HG03135 (cell line): ENCODE measurements around the gene CTNS.

Source experiments
- ATAC-seq: cut with Tn5 transposase; IDR thresholded peaks from one replicate; pipeline ENCODE4 v1.9.1; 2021; ENCODE audit warnings: mild to moderate bottlenecking, moderate library complexity; ENCODE audit not compliant: unreplicated experiment

The CTNS gene

DNA sequence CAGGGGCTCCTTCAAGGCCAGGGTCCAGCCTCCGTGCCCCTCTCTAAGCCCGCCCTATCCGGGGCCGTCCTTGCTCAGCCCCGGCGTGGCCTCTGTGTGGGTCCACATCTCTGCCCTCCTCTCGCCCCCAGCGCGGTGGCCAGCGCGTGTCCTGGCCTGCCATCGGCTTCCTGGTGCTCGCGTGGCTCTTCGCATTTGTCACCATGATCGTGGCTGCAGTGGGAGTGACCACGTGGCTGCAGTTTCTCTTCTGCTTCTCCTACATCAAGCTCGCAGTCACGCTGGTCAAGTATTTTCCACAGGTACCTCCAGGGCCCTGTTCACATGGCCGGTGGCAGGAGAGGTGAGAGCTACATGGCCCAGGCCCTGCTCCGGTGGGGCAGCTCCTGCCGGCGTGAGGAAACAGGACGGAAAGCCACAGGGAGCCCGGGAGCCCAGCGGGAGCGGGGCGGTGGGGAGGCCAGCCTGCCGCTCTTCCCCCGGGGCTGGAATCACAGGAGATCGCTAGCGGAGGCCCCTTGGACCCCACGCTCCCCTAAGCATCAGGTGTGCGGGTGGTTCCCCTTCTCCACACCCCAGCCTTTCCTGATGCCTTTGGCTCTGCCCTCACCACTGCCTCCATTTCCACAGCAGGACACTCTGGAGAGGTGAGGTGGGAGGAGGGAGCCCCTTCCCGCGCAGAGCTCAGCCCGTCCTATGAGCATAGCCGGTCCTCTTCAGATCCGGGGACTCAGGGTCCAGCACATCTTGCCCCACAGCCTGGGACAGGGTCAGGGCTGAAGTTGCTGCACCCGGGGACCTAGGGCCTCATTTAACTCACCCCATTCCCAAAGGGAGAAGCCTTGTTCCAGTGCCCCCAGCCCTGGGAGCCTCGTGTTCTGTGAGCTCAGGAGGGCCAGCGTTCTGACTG, 21.6 kb downstream of the CTNS start:
- ATAC-seq: no peak

DNA sequence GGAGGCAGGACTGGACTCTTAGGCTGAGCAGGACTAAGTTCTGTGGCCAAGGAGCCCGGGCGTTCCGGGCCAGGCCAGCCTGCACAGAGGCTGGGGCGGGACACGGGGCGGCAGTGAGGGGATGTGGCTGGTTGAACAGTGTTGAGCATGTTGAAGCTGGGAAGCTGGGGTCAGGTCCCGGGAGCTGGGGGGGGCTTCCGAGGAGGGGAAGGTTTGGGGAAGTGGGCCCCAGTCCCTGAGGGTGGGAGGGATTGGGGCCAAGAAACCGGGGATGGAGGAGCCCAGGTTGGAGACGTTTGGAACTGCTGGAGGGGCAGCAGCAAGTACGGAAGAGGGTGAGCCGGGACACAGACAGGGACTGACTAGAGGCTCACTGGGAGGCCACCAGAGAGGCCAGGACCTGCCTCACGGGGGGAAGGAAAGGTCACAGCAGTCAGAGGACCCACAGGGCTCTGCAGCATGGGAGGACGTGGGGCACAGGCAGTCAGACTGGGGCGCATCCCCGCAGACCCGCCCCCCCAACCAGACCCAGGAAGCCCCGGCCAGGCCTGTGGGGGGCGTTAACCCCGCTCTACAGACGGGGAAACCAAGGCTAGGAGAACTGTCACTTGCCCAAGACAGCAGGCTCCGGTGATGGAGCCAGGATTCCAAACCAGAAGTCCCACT, 22.4 kb downstream of the CTNS start:
- ATAC-seq: no peak

DNA sequence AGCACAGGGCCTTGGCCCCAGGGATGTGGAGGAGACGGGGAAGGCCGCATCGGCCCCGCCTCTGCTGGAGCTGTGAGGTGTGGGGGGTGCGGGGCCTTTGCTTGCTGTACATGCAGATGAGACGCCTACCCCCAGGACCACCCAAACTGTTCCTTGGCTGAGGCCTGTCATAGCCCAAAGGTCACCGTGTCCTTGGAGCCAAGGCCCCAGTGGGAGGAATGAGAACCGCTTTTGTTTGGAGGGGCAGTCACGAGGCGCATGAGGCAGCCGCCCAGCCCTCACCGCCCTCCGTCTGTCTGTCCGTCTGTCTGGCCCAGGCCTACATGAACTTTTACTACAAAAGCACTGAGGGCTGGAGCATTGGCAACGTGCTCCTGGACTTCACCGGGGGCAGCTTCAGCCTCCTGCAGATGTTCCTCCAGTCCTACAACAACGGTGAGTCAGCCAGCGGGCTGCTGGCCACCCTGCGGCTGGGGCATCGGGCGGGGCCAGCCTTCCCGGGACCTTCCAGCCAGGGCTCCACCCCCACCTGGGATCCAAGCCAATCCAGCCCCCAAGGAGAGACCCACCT, 23.1 kb downstream of the CTNS start:
- ATAC-seq: no peak

DNA sequence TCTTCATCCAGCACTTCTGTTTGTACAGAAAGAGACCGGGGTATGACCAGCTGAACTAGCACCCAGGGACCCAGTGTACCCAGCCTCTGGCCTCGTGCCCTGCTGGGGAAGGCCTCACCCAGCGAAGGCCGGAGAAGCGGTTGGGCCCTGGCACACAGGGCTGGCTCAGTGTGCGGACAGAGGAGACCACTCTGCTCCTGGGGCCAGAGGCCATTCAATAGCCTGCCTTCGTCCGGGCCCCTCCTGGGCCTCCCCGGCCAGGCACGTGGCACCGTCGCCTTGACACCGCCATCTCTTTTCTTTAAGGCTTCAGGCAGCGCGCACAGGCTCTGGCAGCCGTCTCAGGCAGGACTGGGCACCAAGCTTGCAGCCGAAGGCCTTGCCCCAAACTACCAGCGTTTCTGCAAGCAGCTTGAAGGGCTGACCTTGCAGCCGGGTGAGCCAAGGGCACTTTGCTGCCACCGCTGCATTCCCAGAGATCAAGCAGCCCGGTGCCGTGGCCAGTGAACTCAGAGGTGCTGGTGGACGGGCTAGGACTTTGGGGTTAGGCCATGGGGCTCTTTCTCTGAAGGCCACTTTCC, 23.8 kb downstream of the CTNS start:
- ATAC-seq: no peak

DNA sequence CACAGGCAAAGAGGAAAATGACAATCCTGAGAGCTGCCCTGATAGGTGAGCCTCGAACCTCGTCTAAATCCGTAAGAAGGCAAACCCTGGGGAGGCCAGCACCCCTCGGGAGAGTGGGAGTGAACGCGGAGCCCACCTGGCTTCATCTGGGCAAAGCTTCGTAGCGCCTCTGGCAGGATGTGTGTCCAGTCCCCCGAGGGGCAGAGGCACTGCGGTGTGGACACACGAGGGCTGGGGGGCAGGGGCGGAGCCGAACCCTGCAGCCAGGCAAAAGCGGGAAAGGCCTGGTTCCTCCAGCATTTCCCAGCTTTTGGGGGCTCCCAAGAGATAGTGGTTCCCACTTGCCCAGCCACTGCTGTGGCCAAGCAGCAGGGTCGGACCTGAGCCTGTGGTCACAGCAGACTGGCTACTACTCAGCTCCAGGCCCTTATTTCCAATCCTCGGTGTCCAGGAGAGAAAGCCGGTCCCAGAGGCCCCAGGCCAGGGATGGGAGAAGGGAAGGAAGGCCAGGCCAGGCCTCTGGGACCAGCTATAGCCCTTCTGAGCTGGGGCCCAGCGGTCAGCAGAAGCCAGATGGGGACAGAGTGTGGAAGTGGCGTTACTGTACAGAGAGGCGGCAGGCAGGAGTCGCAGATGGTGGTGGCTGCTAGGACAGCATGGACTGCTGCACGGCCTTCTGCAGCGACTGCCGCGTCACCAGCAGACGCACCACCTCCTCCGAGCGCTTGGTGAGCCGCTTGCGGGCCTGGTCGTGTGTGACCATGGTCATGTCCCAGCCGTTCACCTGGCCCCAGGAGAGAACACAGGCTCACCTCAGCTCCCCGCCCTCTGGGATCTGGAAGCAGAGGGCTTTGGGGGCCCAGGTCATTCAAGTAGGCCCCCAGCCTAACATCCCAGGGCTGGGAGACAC, 26.8 kb downstream of the CTNS start:
- no peak for ATAC-seq

DNA sequence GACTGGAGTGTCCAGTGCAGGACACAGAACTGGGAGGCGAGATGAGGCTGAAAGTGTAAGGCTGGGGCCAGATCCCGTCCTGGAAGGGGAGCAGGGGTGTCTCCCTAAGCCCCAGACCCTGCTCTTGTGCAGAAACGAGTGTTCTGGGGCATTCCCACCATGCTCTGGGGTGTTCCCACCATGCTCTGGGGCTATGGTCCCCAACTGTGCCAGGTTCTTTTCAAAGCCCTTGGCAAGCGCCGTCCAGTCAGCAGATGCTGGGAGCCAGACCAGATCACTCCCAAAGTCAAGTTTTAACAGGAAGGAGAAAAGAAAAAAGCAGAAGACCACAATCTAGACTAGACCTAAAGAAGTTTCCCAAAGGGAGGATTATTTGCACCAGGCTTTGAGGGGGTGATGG, 29.3 kb downstream of the CTNS start:
- no peak for ATAC-seq

DNA sequence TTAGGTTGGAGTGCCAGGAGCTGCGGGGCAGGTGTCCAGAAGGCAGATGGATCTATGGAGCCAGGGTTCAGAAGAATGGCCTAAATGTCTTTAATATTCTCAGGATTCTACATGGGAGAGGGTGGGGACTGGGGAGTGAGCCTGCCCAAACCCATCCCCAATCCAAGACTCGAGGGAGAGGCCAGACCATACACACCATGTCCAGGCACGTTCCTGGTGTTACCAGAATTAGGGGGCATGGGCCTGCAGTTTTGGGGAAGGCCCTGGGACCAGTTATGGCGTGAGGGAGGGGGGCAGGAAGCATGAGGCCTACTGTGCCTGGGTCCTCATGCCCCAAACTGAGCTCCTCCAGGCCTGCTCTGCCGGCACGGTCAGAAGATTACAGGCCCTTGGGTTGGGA, 30.0 kb downstream of the CTNS start:
- ATAC-seq: no peak

DNA sequence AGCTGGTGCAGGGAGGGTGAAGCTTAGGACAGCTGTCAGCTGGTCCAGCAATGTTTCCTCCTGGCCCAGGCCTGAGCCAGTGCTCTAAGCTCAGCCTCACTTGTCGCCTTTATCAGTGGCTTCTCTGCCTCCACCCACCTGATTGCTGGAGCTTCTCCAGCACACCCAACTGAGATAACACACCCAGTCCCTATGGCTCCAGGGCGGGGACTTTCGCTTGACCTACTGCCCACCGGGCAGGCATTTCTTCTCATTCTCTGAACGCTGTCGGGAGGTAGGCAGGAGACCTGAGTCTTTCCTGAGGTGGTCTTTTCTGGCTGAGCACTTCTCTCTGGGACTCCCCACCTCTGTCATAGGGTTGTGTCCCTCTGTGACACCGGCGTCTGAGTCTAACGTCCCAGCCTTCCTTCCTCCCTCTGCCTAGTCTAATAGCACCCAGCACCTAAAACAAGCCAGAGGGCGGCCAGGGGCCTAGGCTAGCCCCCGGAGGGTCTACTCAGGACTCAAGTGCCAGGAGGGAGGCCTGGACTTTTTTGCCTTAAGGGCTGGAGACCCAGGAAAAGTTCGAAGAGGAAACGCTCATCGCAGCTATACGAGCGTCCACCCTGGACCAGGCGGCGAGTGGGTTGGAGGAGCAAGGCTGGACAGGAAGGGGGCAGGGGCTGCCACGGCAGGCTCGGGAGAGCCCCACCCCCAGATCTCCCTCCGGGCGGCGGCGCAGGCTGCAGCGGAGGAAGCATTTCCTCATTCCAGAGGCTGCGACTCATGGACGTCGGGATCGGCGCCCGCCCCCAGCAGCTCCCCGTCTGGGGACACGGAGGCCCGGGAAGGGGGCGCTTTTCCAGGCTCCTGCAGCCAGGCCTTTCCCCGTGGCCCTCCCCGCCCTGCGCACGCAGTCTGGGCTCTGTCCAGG, 31.1 kb downstream of the CTNS start:
- ATAC-seq: peak; percentile 10

DNA sequence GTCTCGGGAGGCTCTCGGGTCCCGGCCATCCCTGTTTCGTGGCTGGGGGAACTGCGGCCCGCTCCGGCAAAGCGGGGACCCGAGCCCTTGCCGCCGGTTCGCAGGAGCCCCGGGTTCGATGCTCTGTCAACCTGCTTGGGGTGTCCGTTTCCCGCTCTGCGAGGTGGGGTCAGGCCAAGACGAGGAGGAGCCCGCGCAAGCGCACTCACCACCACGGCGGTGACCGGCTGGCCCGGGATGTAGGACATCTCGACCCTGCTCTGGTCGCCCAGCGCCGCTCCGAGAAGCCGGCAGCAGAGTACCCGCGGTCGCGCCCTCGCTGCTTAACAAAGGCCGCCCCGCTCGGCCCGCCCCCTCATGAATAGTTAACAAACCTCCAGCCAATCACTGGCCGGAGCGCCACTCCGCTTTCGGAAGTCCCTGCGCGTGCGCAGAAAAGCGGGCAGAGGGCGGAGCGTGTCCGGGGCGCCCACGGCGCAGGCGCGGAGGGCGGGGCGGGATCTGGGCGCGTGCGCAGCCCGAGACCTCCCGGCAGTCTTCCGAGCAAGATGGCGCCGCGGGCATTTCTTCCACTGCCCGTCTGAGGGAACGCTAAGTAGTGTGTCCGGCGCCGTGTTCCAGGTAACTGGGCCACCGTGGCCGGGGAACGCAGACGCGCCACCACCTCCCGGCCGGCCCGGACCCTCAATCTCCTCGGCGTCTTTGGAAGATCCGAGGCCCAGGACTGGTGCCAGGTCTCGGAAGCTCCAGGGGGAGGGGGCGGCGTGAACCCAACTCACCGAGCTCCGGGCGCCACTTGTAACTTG, 31.9 kb downstream of the CTNS start, which contains the start of the genes EMC6 and TAX1BP3:
TSS of gene EMC6 (plus strand) at position 534 of the 806 bp plus-strand sequence. CDS start 335 bp downstream, outside the sequence.
TSS of gene TAX1BP3 (minus strand) at position 300 of the 806 bp plus-strand sequence. CDS start at position 248, 52 bp downstream.
- ATAC-seq: peak; percentile 83

DNA sequence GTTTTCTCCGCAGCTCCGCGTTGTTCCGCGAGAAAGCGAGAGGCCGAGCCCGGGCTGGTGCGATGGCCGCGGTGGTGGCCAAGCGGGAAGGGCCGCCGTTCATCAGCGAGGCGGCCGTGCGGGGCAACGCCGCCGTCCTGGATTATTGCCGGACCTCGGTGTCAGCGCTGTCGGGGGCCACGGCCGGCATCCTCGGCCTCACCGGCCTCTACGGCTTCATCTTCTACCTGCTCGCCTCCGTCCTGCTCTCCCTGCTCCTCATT, 32.5 kb downstream of the CTNS start:
- ATAC-seq: peak; percentile 2

DNA sequence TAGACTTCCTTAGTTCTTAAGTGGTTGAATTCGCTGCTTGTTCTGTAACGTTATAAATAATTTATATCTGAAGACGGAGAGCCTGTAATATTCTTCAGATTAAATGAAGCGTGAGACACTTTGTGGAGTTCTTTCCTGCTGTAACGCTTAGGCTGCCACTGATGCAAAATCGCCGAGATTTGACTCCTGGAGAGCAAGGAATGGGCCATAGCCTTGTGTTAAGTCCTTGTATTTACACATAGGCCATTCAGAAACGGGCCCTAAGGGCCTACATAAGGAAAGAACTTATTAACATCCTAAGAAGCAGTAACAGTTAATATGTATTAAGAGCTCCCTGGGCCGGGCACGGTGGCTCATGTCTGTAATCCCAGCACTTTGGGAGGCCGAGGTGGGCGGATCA, 33.0 kb downstream of the CTNS start:
- ATAC-seq: no peak

DNA sequence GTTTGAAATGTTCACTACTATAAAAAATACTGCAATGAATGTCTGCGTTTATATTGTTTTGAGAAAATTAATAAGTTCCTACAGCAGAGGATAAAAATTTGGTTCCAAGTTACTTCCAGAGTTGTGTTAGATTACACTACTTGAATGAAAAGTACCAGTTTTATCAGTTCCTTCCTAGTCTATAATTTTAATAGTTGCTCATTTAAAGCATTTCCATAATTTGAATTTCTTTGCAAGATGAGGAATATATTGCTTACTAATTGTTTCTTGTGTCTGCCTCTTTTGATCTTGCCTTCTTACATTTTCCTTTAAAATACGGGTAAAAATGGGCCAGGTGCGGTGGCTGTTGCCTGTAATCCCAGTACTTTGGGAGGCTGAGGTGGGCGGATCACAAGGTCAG, 36.0 kb downstream of the CTNS start:
- ATAC-seq: no peak

DNA sequence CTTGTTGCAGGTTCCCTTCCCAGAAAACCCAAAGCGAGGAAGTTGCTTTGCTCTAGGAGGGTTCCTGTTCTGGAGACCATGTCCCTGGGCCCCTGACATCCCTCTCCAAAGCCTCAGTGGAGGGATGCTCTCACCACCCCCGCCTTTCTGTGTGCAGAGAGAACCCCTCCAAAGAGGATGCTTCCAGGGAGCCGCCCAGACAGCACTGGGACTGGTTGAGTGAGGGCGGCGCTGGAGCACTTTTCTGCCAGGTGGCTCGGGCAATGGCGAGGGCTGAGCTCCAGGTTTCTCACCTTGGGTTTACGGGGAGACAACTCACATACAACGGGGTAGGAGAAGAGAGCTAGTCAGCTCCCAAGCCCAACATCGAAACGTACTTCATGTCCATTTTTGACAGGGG, 39.3 kb downstream of the CTNS start:
- no peak for ATAC-seq

DNA sequence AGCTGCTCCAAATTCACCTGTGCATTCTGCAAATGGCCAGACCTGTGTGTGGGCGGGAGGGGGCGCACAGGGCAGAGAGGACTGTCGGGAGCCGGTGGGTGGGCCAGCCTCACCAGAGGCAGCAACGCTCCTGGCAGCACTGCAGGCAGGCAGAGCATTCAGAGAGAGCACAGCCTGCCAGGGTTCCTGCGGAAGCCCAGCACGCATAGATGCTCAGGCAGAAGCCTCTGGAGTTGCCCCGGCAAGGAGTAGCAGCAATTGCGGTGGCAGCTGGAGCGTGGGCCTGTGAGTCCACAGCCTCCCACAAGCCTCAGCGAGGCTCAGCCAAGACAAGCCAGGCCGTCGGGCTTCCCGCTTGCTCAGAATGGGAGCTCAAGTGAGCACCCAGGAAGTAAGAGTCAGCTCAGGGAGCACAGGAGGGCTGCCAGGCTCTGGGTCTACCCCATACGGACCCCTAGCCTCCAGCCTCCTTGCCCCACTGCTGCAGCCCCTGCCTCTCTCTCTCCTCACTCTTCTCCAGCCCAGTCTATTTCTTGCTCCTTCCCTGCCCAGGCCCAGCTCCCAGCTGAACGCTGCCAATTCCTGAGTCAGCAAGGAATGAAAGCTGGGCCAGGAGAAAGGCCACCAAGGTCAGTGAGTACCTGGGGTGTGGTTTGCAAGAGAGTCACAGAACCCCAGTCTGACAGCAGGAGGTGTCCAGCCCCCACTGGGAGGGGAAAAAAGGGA, 41.7 kb downstream of the CTNS start:
- no peak for ATAC-seq

DNA sequence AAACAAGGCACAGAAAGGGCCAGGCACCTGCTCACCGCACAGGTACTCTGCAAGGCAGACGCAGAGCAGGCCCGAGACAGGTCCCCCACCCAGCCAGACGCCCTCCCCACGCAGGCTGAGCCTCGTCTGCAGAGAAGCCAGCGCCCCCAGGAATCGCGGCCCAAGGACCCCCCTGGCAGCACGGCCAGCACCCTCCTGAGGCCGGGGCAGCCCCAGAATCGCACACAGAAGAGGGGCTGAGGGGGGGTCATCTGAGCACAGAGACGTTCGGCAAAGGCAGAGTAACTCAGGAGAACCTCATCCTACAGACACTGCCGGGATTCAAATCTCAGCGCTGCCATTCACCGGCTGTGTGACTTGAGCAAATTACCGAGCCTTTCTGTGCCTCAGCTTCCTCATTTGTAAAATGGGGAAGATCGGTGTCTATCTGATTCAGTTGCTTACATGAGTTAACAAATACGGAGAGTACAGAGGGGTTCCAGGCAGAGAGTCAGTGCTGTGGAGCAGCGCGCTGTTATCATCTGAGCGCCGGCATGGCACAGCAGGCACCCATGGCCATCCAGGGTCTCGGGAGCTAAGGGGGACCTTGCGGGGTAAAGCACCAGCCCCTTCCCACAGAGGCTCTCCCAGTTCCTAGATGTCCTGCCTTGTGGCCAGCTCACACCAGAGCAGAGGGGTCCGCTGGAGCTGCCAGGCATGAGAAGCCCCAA, 42.4 kb downstream of the CTNS start:
- no peak for ATAC-seq

DNA sequence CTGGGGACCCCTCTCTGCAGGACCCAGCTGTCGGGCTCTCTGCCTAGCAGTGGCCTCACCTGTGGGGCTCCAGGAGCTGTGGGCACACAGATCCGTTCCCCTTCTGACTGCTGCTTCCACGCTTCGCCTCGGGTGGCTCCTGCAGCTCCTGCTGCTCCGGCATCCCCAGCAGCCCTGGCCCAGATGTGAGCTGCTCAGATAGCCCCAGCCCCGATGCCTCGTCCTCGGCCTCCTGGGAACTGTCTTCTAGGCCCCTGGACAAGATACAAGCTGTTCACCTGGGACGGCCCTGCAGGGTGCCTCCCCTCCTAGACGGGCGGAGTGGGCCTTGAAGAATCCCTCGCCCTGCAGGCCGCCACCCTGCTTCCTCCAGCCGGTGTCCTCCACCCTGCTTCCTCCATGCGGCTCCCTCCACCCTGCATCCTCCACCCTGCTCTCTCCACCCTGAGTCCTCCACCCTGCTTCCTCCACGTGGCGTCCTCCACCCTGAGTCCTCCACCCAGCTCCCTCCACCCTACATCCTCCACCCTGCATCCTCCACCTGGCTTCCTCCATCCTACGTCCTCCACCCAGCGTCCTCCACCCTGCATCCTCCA, 43.1 kb downstream of the CTNS start:
- ATAC-seq: no peak

DNA sequence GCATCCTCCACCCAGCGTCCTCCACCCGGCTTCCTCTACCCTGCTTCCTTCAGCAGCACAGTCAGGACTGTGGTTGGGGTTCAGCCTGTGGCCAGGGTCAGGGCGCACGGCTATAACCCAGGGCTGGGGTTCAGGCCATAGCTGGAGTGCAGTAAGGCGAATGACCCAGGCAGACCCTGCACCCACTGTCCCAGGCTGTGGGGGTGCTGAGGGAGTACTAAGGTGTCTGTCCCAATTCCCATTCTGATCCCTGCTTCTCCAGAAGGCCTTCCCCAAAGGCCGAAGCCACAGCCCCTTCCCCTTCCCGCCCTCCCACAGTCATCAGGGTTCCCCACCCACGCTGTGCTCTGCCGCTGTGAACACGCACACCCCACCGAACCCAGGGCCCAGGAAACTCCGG, 44.5 kb downstream of the CTNS start:
- no peak for ATAC-seq
